Measurements from ENCODE around the gene TMEM39A. TPM values are rescaled to one million over a fixed set of nuclear protein-coding genes. Genes with fewer than 3 reads are reported as not detected.

TMEM39A gene
- polyA plus RNA-seq, 3 donors: 9.6 to 12.2 (median 11.6) TPM

- H3K4me1 Mint-ChIP-seq: no peaks in the 10 kb centered on the region
- H3K4me3 Mint-ChIP-seq: no peak overlapping the region
- intact Hi-C loops (cut with micrococcal nuclease): no loop called here
- no peak for DNase-seq
- no peak overlapping the region for H3K9ac ChIP-seq (ENCODE audit: insufficient read depth, low read length, poor library complexity, severe bottlenecking)
- H3K4me1 ChIP-seq (ENCODE audit: control insufficient read depth in 1 of 2, insufficient read depth in 2 of 2, low read length in 2 of 2): no peaks in the 10 kb centered on the region
- H3K9me3 ChIP-seq (replicated peaks in 1 of 2; ENCODE audit: control insufficient read depth in 1 of 2, insufficient read depth in 1 of 2, low read length in 2 of 2): no peaks in the 10 kb centered on the region
- H3K4me3 ChIP-seq (replicated peaks in 1 of 3; ENCODE audit: low read depth in 2 of 3, low read length in 3 of 3): no peak overlapping the region
- peaks cover 60 to 67% of the 10 kb centered on the region in 2 donors for H3K36me3 Mint-ChIP-seq
- peaks cover 0 to 2% (median 0%) of the 10 kb centered on the region in 3 donors for H3K27me3 Mint-ChIP-seq (ENCODE audit: low read depth in 3 of 3)
- H3K79me2 ChIP-seq (ENCODE audit: insufficient read depth, low read length): no peaks in the 10 kb centered on the region
- H2AFZ ChIP-seq (ENCODE audit: insufficient read depth, low read depth, low read length, poor library complexity, severe bottlenecking): no peak overlapping the region
- no peak overlapping the region for H3K27ac ChIP-seq (ENCODE audit: low read depth in 1 of 2, low read length in 2 of 2)
- WGBS (ENCODE audit: insufficient coverage): 100% methylated on average over 1 of the region's 3 CpGs
- H3K9me3 Mint-ChIP-seq: peaks cover 0 to 2% (median 0%) of the 10 kb centered on the region in 7 donors
- no peak overlapping the region for H3K4me2 ChIP-seq (replicated peaks; ENCODE audit: extremely low read depth, low read length, poor library complexity, severe bottlenecking)
- H3K27ac Mint-ChIP-seq: peak overlapping the region in 1 of 7 donors; percentile 27
- TF ChIP-seq, protein P1, sequence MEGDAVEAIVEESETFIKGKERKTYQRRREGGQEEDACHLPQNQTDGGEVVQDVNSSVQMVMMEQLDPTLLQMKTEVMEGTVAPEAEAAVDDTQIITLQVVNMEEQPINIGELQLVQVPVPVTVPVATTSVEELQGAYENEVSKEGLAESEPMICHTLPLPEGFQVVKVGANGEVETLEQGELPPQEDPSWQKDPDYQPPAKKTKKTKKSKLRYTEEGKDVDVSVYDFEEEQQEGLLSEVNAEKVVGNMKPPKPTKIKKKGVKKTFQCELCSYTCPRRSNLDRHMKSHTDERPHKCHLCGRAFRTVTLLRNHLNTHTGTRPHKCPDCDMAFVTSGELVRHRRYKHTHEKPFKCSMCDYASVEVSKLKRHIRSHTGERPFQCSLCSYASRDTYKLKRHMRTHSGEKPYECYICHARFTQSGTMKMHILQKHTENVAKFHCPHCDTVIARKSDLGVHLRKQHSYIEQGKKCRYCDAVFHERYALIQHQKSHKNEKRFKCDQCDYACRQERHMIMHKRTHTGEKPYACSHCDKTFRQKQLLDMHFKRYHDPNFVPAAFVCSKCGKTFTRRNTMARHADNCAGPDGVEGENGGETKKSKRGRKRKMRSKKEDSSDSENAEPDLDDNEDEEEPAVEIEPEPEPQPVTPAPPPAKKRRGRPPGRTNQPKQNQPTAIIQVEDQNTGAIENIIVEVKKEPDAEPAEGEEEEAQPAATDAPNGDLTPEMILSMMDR (IDR thresholded peaks at IDR 0.05): no peak
- H3K36me3 ChIP-seq (replicated peaks in 1 of 2; ENCODE audit: control insufficient read depth in 1 of 2, insufficient read depth in 2 of 2, low read length in 2 of 2): peaks cover 47 to 71% of the 10 kb centered on the region in 2 donors
- no peaks in the 10 kb centered on the region for H3K27me3 ChIP-seq (ENCODE audit: control insufficient read depth in 2 of 2, insufficient read depth in 2 of 2, low read length in 2 of 2)
- no peaks in the 10 kb centered on the region for H4K20me1 ChIP-seq (ENCODE audit: insufficient read depth, low read length)
Measured at GRCh38 chr3:119380697-119381096, 82.7 kb downstream of the TMEM39A start.

Other genes starting within 250 kb of the TMEM39A start
- 1 to 10 TPM; 5.8 to 7.4 (median 5.8) TPM for gene B4GALT4, start 222.7 kb downstream of the TMEM39A start, polyA plus RNA-seq
- gene ARHGAP31, start 169.2 kb downstream of the TMEM39A start, polyA plus RNA-seq: 1 to 10 TPM; 4.7 to 9.8 (median 7.6) TPM
- gene POGLUT1, start 5.3 kb upstream of the TMEM39A start, polyA plus RNA-seq: 10 to 100 TPM; 10.1 to 34.8 (median 30.3) TPM
- 10 to 100 TPM; 34.1 to 81.1 (median 78.2) TPM for gene TIMMDC1, start 34.9 kb upstream of the TMEM39A start, polyA plus RNA-seq
- gene CD80, start 96.0 kb upstream of the TMEM39A start, polyA plus RNA-seq: under 1 TPM; 0.47 to 0.87 (median 0.47) TPM
- 10 to 100 TPM; 10.6 to 37.8 (median 31.5) TPM for gene ADPRH, start 115.9 kb upstream of the TMEM39A start, polyA plus RNA-seq
- under 1 TPM in 1 of 3 donors, not detected in 2; 0.36 TPM for gene PLA1A, start 134.3 kb upstream of the TMEM39A start, polyA plus RNA-seq
- 1 to 10 TPM in 1 of 3 donors, under 1 TPM in 2; 0.58 to 6.7 (median 0.63) TPM for gene POPDC2, start 197.0 kb upstream of the TMEM39A start, polyA plus RNA-seq
- gene COX17, start 213.8 kb upstream of the TMEM39A start, polyA plus RNA-seq: 10 to 100 TPM; 23.0 to 83.6 (median 81.6) TPM
- under 1 TPM in 1 of 3 donors, not detected in 2; 0.14 TPM for gene CFAP91, start 239.4 kb upstream of the TMEM39A start, polyA plus RNA-seq

Data from CD14-positive monocyte (primary cell).